ENCODE results near the gene CD74. TPM values are rescaled to one million over a fixed set of nuclear protein-coding genes. Genes with fewer than 3 reads are reported as not detected.

Gene CD74
- total RNA-seq, 2 experiments from 2014 or later = 462 to 507 TPM

DNA sequence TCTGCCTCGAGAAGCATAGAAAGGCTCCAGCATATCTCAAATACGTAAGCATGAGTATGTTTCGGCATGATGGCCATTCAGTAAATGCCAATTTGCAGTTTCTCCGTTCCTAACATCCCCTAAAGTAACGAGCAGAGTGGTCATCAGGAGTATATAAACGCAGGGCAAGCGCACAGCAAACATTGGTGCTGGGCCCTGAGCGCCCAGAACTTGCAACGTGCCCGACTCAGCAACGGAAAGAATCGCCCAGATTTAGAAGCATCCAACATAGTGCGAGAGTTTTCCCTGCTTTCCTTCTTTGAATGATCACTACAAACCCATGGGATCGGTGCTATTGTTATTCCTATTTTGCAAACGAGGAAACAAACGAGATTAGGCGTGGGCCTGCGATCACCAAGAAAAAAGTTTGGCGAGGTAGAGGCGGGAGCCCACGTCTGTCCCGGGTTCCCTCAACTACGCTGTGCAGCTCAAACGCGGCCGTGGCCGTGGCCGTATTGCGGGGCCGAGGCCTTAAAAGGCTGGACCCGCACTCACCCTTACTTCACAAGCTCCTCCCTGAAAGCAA is 36.3 kb upstream of the CD74 start:
- ChIA-PET CTCF (interaction anchor here (0.7 to 3.4 kb wide), 12 partner anchors 10 to 397 kb away, joined by 3 to 30 read pairs (median 6); partner anchors contain the start of genes CD74 and IRGM), POLR2A (interaction anchor here (0.7 kb wide), 1 partner anchor 224 kb away, joined by 5 read pairs; no protein-coding TSS in a partner anchor)
- Mint-ChIP-seq H3K4me3 (peak overlapping the region; percentile 91), H3K36me3 (ENCODE audit: low read depth) (peaks cover 42% of the 10 kb centered on the region), H3K4me1 (peaks cover 36% of the 10 kb centered on the region), H3K27ac (peak overlapping the region; percentile 99), H3K27me3 (no peaks in the 10 kb centered on the region), H3K9me3 (peaks cover 2% of the 10 kb centered on the region)
- DNase-seq = no peak

DNA sequence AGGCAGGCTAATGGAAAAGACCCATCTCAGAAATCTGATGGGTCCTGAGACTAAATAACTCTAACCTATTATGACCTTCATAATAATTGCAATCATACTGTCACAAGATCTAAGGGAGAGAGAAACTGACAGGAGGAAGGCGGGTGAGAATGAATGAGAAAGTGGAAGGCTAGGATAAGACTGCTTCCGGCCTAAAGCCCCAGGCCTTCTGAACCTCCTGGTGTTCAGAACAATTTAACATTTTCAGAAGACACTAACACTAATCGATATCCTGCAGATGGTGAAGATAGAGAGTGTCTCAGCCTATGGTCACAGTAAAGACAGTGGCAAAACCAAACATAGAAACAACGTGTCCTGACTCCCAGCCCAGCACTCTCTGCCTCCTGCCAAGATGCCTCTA is 35.6 kb upstream of the CD74 start:
- POLR2A ChIA-PET = no interaction called here

GRCh38 chr5:150447188-150447587 is 34.5 kb upstream of the CD74 start:
- Mint-ChIP-seq H3K27me3 (no peaks in the 10 kb centered on the region), H3K27ac (peak overlapping the region; percentile 99), H3K36me3 (ENCODE audit: low read depth) (peaks cover 52% of the 10 kb centered on the region), H3K4me1 (peaks cover 38% of the 10 kb centered on the region), H3K9me3 (peaks cover 2% of the 10 kb centered on the region), H3K4me3 (peak overlapping the region; percentile 91)
- DNase-seq = no peak
- POLR2A ChIA-PET = no interaction called here
- CTCF ChIA-PET = interaction anchor here (1.1 to 1.5 kb wide), 2 partner anchors 11 to 400 kb away, joined by 3 to 4 read pairs; no protein-coding TSS in a partner anchor

More for the DNA sequence above, 35.6 kb upstream of the CD74 start:
- Mint-ChIP-seq H3K4me3 (peak overlapping the region; percentile 91), H3K36me3 (ENCODE audit: low read depth) (peaks cover 48% of the 10 kb centered on the region), H3K4me1 (peaks cover 38% of the 10 kb centered on the region), H3K9me3 (peaks cover 2% of the 10 kb centered on the region), H3K27ac (peak overlapping the region; percentile 99), H3K27me3 (no peaks in the 10 kb centered on the region)
- CTCF ChIA-PET = interaction anchor here (1.1 to 2.7 kb wide), 2 partner anchors 10 to 398 kb away, joined by 4 to 7 read pairs; partner anchors contain the start of gene IRGM
- DNase-seq = no peak

- DNase-seq = no peak
- peaks cover 2% of the 10 kb centered on the region for H3K9me3 Mint-ChIP-seq
- no peak overlapping the region for H3K4me3 Mint-ChIP-seq
- POLR2A ChIA-PET = no interaction called here
- no peak overlapping the region for H3K27ac Mint-ChIP-seq
- CTCF ChIA-PET = interaction anchor here (1.5 to 1.8 kb wide), 2 partner anchors 10 to 400 kb away, joined by 3 to 4 read pairs; no protein-coding TSS in a partner anchor
- H3K36me3 Mint-ChIP-seq (ENCODE audit: low read depth) = peaks cover 55% of the 10 kb centered on the region
- peaks cover 39% of the 10 kb centered on the region for H3K4me1 Mint-ChIP-seq
- no peaks in the 10 kb centered on the region for H3K27me3 Mint-ChIP-seq
Observed at GRCh38 chr5:150446583-150446982, 33.9 kb upstream of the CD74 start.

DNA sequence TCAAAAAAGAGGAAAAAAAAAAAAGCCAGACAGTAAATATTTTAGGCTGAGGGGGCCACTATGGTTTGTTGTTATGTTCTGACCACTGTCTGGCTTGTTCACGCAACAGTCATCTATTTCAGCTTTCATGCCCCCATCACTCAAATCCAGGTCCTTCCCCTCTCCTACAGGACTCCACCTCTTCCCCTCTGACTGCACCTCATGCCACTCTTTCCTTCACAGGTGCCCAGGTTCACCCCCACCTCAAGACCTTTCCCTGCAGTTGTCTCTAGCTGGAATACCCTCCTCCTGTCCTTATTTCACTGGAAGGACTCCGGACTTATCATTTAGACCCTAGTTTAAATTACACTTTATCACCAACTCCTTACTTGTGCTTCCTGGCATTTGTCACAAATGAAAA is 33.4 kb upstream of the CD74 start:
- Mint-ChIP-seq H3K4me3 (no peak overlapping the region), H3K27me3 (no peaks in the 10 kb centered on the region), H3K27ac (no peak overlapping the region), H3K9me3 (peaks cover 2% of the 10 kb centered on the region), H3K4me1 (peaks cover 40% of the 10 kb centered on the region), H3K36me3 (ENCODE audit: low read depth) (peaks cover 57% of the 10 kb centered on the region)
- DNase-seq = no peak
- ChIA-PET POLR2A (no interaction called here), CTCF (interaction anchor here (0.6 to 1.8 kb wide), 3 partner anchors 10 to 401 kb away, joined by 3 to 6 read pairs (median 4); no protein-coding TSS in a partner anchor)

DNA sequence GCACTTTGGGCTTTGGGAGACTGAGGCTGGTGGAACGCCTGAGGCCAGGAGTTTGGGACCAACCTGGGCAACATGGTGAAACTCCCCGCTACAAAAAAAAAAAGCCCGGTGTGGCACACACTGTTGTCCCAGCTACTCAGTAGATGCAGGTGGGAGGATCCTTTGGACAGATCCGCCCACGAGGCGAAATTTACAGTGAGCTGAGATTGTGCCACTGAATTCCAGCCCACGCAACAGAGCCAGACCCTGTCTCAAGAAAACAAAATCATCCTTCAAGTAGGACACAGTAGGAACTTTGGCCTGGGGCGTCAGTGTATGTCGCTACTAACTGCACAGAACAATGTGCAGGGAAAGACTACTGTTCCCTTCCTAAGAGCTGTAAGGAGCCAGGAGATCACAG is 32.1 kb upstream of the CD74 start:
- Mint-ChIP-seq H3K4me3 (no peak overlapping the region), H3K9me3 (no peaks in the 10 kb centered on the region), H3K36me3 (ENCODE audit: low read depth) (peaks cover 61% of the 10 kb centered on the region), H3K27ac (no peak overlapping the region), H3K27me3 (no peaks in the 10 kb centered on the region), H3K4me1 (peaks cover 38% of the 10 kb centered on the region)
- DNase-seq = no peak
- ChIA-PET CTCF (interaction anchor here (0.8 to 1.8 kb wide), 3 partner anchors 8 to 17 kb away, joined by 3 to 4 read pairs (median 3); no protein-coding TSS in a partner anchor), POLR2A (no interaction called here)

- H3K36me3 Mint-ChIP-seq (ENCODE audit: low read depth) = peaks cover 54% of the 10 kb centered on the region
- ChIA-PET CTCF (interaction anchor here (1.2 kb wide), 1 partner anchor 14 kb away, joined by 3 read pairs; no protein-coding TSS in a partner anchor), POLR2A (interaction anchor here (0.7 kb wide), 1 partner anchor 401 kb away, joined by 3 read pairs; no protein-coding TSS in a partner anchor)
- no peaks in the 10 kb centered on the region for H3K27me3 Mint-ChIP-seq
- H3K9me3 Mint-ChIP-seq = no peaks in the 10 kb centered on the region
- DNase-seq = no peak
- H3K4me1 Mint-ChIP-seq = peaks cover 36% of the 10 kb centered on the region
- no peak overlapping the region for H3K4me3 Mint-ChIP-seq
- peak overlapping the region; percentile 2 for H3K27ac Mint-ChIP-seq
Observed at GRCh38 chr5:150443242-150444075, 30.7 kb upstream of the CD74 start.

DNA sequence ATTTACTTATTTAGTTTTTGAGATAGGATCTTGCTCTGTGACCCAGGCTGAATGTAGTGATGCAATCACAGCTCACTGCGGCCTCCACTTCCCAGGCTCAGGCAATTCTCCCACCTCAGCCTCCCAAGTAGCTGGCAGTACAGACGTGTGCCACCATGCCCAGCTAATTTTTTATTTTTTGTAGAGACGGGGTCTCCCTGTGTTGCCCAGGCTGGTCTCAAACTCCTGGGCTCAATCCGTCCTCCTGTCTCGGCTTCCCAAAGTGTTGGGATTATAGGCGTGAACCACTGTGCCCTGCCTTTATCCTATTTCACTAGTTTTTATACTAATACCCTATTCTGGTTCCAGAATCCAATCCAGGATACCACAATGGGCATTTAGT is 30.0 kb upstream of the CD74 start:
- H3K4me3 Mint-ChIP-seq = no peak overlapping the region
- peaks cover 2% of the 10 kb centered on the region for H3K27me3 Mint-ChIP-seq
- H3K36me3 Mint-ChIP-seq (ENCODE audit: low read depth) = peaks cover 46% of the 10 kb centered on the region
- H3K27ac Mint-ChIP-seq = no peak overlapping the region
- DNase-seq = no peak
- H3K4me1 Mint-ChIP-seq = peaks cover 28% of the 10 kb centered on the region
- POLR2A ChIA-PET = no interaction called here
- H3K9me3 Mint-ChIP-seq = no peaks in the 10 kb centered on the region
- CTCF ChIA-PET = no interaction called here

DNA sequence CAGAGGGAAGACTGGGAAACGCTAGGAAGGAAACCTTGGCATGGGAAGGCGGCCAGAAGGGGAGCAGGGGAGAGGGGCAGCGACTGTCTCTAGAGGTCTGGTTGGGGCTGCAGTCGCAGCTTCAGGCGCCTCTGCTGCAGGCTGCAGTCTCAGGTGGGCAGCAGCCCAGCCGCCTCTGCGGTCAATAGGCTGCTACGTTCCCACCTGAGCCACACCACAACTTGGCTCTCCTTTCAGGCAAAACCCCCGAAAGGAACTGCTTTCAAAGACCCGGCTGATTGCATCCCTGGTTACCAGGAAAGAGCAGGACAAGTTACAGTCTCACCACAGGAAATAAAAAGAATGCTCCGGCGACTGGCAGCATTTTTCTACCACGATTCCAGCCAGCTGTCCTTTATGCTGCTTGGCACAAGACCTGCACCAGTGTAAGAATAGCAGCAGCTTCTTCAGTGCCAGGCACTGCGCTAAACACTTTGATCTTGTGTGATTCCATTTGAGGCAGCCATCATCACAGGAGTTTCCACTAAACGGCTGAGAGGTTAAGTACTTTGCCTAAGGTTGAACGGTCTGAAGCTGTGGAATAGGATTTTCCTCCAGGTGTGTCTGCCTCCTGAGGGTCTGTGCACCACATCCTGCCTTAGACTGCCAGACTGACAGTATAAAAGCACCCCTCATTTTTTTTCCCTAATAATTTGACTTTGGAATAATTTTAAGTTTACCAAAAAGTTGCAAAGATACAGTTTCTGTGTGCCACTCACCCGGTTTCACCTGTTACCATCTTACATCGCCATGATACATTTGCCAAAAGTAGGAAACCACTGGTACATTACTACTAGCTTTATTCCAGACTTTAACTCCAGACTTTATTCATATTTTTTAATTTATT is 29.3 kb upstream of the CD74 start:
- H3K4me3 Mint-ChIP-seq = no peak overlapping the region
- H3K36me3 Mint-ChIP-seq (ENCODE audit: low read depth) = peaks cover 40% of the 10 kb centered on the region
- peaks cover 2% of the 10 kb centered on the region for H3K27me3 Mint-ChIP-seq
- no peaks in the 10 kb centered on the region for H3K9me3 Mint-ChIP-seq
- H3K4me1 Mint-ChIP-seq = peaks cover 22% of the 10 kb centered on the region
- DNase-seq = no peak
- POLR2A ChIA-PET = no interaction called here
- no peak overlapping the region for H3K27ac Mint-ChIP-seq
- CTCF ChIA-PET = no interaction called here

DNA sequence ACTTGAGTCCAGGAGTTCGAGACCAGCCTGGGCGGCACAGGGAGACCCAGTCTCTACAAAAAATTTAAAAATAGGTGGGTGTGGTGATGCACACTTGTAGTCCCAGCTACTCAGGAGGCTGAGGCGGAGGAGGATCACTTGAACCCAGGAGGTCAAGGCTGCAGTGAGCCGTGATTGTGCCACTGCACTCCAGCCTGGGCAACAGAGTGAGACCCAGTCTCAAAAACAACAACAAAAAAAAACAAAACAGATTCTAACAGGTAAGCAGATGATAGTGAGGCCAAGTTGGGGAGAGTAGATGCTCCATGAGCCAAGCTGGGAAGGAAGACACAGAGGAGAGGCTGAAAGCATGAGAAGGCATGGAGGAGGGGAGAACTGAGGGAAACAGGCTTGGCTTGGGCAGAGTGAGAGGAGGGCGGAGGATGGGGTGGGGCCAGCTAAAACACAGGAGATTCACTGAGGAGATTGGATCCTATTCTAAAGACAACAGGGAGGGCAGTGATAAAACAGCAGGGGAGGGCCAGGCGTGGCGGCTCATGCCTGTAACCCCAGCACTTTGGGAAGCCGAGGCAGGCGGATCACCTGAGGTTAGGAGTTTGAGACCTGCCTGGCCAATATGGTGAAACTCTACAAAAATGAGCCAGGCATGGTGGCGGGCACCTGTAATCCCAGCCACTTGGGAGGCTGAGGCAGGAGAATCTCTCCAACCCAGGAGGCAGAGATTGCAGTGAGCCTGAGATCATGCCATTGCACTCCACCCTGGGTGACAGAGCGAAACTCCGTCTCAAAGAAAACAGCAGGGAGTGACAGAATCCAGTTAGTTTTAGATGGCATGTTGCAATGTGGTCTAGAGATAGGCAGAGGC is 28.5 kb upstream of the CD74 start:
- Mint-ChIP-seq H3K36me3 (ENCODE audit: low read depth) (peaks cover 31% of the 10 kb centered on the region), H3K9me3 (no peaks in the 10 kb centered on the region), H3K4me1 (peaks cover 16% of the 10 kb centered on the region), H3K4me3 (no peak overlapping the region), H3K27ac (no peak overlapping the region), H3K27me3 (peaks cover 2% of the 10 kb centered on the region)
- ChIA-PET CTCF (interaction anchor here (0.7 kb wide), 1 partner anchor 29 kb away, joined by 3 read pairs; the partner anchor contains the start of gene CD74), POLR2A (interaction anchor here (0.6 kb wide), 1 partner anchor 892 kb away, joined by 3 read pairs; no protein-coding TSS in a partner anchor)
- DNase-seq = no peak

GRCh38 chr5:150438873-150439546 is 26.3 kb upstream of the CD74 start:
- CTCF ChIA-PET = interaction anchor here (1.4 to 3.7 kb wide), 2 partner anchors 11 to 27 kb away, joined by 3 to 15 read pairs; partner anchors contain the start of genes CD74 and RPS14
- POLR2A ChIA-PET = no interaction called here
- no peak for DNase-seq
- peaks cover 19% of the 10 kb centered on the region for H3K36me3 Mint-ChIP-seq (ENCODE audit: low read depth)
- peaks cover 2% of the 10 kb centered on the region for H3K27me3 Mint-ChIP-seq
- H3K27ac Mint-ChIP-seq = no peak overlapping the region
- no peak overlapping the region for H3K4me3 Mint-ChIP-seq
- H3K4me1 Mint-ChIP-seq = peaks cover 16% of the 10 kb centered on the region
- no peaks in the 10 kb centered on the region for H3K9me3 Mint-ChIP-seq
